Testis (tissue), 2 donors: ENCODE results near the gene PDIA6.

ENCODE experiments used
- POLR2A ChIP-seq: fragments of 450-650 bp; IDR thresholded peaks from one replicate; pipeline ENCODE4 v1.6.1; 2017; ENCODE audit warnings: antibody characterized with exemption, mild to moderate bottlenecking, moderate library complexity
- TF ChIP-seq, protein P1 (sequence below), 3 experiments: fragments of 450-650 bp in 2 of 3; fragments of 200-600 bp in 1 of 3; sonication (generic) in 1 of 3; IDR thresholded peaks; one replicate each; pipeline ENCODE4 v1.5.1; 2016 to 2019; ENCODE audit warnings: antibody characterized with exemption in 3 of 3, mild to moderate bottlenecking in 2 of 3, moderate library complexity in 1 of 3

GRCh38 chr2:10830203-10830602 lies 17.6 kb upstream of the PDIA6 start:
- TF ChIP-seq, protein P1, sequence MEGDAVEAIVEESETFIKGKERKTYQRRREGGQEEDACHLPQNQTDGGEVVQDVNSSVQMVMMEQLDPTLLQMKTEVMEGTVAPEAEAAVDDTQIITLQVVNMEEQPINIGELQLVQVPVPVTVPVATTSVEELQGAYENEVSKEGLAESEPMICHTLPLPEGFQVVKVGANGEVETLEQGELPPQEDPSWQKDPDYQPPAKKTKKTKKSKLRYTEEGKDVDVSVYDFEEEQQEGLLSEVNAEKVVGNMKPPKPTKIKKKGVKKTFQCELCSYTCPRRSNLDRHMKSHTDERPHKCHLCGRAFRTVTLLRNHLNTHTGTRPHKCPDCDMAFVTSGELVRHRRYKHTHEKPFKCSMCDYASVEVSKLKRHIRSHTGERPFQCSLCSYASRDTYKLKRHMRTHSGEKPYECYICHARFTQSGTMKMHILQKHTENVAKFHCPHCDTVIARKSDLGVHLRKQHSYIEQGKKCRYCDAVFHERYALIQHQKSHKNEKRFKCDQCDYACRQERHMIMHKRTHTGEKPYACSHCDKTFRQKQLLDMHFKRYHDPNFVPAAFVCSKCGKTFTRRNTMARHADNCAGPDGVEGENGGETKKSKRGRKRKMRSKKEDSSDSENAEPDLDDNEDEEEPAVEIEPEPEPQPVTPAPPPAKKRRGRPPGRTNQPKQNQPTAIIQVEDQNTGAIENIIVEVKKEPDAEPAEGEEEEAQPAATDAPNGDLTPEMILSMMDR (IDR thresholded peaks at IDR 0.05) = no peak
- TF ChIP-seq POLR2A = no peak
